ENCODE data around the gene CDH4.

GRCh38 chr20:61860260-61860987, 608.4 kb downstream of the CDH4 start:
- TF ChIP-seq CTCF (conservative IDR thresholded peaks at IDR 0.05; ENCODE audit: low read depth, low read length): no peak
- no peak for TF ChIP-seq RCOR1 (IDR thresholded peaks at IDR 0.05; ENCODE audit: insufficient replicate concordance, low read length)
- no peak for TF ChIP-seq CEBPB (IDR thresholded peaks at IDR 0.05; ENCODE audit: low read depth, low read length)
- no peak for TF ChIP-seq FOS (IDR thresholded peaks at IDR 0.05; ENCODE audit: low read depth, low read length)

All from IMR-90 (cell line).